Tibial nerve (tissue), 4 donors: ENCODE results near the gene FAM110D.

Experiments
- CTCF ChIP-seq, 5 experiments: fragments of 200-600 bp in 3 of 5; fragments of 450-650 bp in 2 of 5; sonication (generic) in 3 of 5; IDR thresholded peaks; one replicate each; pipeline ENCODE4 v1.5.1; 2016 to 2019; ENCODE audit warnings: antibody characterized with exemption in 5 of 5, mild to moderate bottlenecking in 3 of 5, moderate library complexity in 2 of 5
- EP300 ChIP-seq, 2 donors: sonication (generic); formaldehyde crosslinking; IDR thresholded peaks; one replicate each; pipeline ENCODE4 v1.6.1; 2017; ENCODE audit warnings: antibody characterized with exemption in 2 of 2, mild to moderate bottlenecking in 1 of 2
- POLR2A ChIP-seq, 2 donors: fragments of 450-650 bp; IDR thresholded peaks; one replicate each; pipeline ENCODE4 v1.6.1; 2017; ENCODE audit warnings: antibody characterized with exemption in 2 of 2, mild to moderate bottlenecking in 2 of 2, moderate library complexity in 2 of 2

GRCh38 chr1:26126321-26127084, 32.4 kb upstream of the FAM110D start:
- no peak for TF ChIP-seq CTCF (IDR thresholded peaks at IDR 0.05)
- no peak for TF ChIP-seq POLR2A (IDR thresholded peaks at IDR 0.05)
- TF ChIP-seq EP300 (IDR thresholded peaks at IDR 0.05) = peak in 1 of 2 donors; percentile 40
